Hematopoietic multipotent progenitor cell treated with erythropoietin and hydrocortisone succinate and interleukin-3 and kit ligand, for 4 days (in vitro differentiated cells): ENCODE measurements around the gene NEAT1.
A peak's percentile ranks its signal among the peaks of the same experiment; 100 is the strongest.

Experiments
- DNase-seq: peaks from one replicate; pipeline ENCODE4 v3.0.0-alpha.2; 2015

The NEAT1 gene

DNA sequence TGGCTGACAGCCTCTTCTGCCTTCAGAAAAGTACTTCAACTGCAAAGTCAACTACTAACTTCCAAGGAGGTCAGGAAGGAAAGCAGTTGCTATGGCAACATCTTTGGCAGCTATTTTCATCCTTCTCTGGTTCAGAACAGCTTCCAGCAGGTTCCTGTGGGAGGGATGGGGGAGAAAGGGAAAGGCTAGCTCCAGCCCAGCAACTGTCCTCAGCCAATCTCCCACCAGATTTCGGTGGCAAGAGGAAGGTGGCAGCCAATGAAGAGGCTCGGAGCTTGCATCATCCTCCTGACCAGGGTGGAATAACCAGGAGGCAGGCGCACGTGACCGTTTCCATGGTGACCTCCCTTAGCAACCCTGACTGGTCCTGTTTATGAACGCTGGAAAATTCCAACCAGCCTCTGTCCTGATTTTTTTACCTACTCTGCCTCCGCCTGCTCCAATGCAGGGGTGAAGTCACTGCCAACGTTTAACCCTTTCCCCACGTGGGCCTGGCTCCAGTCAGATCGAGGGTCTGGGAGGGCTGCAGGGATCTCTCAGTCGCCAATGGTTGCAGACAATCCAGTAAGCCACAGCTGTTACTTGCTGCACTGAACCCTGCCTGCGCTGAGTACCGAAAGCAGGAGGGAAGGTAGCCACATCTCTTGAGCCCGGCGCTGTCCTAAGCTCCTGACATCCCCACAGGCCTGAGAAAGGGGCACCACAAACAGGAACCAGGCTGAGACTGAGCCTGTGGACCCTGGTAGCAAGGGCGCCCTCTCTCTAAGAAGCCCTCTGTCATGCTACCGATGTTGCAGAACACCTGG, 65.1 kb downstream of the NEAT1 start:
- peak; percentile 90 for DNase-seq

DNA sequence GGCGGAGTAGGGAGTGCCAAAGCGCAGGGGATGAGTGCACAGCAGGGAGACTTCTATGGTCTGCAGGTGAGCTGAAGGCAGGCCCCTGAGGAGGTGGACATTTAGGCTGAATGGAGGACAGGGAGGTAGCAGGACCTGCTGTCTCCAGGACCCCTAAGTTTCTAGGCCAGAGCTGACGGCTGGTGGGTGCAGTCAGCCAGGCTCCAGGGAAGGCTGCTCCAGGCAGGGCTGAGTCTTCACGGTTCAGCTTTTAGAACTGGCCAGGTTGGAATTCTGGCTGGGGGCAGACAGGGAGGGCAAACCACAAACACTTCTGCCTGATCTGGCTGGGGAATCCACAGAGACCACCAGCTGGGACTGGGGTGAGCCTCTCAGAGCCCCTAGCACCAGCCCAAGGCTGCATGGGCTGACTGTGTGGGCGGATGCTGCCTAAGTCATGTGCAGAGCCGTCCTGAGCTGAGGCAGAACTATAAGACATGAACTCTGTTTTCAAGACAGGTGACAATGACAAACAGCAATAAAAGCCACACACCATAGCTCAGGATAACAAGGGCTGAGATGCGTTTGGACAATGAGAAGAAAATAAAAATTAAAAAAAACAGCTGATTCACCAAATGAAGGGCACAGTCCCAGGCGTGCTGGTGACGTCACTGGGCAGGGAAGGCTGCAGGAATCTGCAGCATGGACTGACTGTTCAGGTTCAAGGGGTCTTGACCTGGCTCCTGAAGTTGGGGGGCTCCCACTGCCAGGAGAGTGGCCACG, 65.9 kb downstream of the NEAT1 start:
- DNase-seq: no peak

DNA sequence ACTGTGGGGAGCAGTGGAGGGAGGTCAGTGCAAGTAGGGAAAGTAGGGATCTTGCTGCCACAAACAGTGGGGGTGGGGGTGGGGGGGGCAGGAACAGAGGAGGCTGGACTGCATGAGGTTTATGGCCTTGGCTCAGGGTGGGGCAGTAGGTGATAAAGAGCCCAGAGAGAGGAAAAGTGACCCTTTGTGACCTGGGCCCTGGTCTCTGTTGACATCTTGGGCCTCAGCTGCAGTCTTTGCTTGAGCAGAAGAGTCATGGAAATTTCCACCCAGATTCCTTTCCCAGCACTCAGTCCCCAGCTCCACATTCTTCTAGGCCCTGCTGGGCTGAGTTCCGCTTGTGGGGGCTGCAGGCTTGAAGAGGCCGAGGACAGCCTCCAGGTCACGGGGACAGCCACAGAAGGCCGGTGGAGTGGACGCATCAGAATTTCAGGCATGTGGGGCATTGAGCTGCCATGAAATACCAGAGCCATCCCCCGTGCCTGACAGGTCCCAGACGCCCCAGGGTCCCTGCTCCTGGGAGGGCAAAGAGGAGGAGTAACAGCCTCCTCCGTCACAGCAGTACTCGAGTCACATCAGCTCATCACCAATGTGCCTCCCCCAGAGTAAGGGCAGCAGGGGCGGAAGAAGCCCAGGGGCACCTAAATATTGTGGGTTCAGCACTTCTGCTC, 66.6 kb downstream of the NEAT1 start:
- no peak for DNase-seq

DNA sequence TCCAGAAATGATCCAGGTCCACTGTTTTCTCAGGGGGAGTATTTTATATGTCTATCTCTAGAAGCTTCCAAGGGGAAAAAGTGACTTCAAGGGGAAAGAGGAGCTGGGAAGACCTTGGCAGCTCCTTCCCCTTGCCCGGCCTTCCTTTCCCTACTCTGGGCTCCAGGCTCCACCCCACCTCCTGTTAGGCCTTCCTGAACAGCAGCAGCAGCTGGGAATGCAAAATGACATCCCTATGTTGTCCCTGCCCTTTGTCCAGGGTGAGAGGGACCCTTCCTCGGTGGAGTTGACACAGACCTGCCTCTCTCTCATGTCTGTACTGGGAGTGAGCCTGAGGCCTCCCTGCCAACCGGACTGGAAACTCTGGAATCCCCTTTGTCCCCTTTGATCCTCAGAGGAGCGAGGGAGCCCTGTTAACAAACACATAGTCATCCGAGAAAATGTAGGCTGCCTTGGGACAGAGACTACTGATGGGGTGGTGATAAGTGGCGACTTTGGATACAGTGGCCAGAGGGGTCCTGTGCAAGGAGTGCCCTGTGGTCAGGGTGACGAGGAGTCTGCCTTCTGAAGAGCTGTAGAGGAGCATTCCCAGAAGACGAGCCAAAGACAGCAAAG, 67.2 kb downstream of the NEAT1 start:
- DNase-seq: no peak

DNA sequence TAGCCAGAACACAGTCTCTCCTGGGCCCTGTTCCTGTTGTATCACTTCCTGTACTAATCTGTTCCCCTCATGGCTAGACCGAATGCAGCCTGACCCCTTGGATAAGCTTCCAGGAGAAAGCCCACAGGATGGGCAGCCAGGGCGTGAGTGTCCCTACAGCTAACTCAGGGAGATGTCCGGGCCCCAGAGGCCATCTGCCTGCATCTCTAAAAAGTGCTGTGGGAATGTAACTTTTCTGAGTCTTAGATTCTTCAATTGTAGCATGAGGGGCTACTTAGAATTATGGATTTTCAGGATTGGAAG, 68.5 kb downstream of the NEAT1 start:
- DNase-seq: no peak

DNA sequence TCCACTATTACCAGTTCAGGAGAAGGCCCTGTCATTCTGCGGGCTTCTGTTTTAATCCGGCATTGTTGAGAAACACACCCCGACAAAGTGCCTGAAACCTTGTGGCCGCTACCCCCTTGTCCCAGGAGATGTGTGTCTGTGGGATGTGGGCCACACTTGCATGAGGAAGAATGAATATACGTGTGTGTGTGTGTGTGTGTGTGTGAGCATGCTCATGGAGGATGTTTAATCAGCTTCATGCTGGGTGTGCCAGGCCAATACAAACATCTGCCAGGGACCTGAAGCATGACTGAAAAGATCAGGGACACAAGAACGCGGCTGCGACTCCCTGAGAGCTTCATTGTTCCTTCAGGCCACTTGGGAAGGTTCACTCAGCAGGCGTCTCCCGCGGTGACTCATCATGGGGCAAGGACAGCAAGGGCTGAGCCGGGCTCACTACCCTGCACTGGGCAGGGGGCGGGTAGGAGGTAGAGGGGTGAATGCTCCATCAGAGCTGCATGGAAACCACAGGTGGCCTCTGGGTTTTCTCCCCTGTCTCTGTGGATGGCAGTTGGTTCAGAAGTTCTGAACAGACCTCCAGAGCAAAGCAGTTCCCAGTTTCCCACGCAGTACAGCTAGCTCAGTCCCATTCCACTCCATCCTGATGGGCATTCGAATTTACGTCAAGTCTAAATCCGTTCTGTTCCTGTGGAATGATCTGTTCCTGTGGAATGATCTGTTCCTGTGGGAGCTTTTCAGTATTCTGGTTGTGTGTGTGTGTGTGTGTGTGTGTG, 69.2 kb downstream of the NEAT1 start:
- peak; percentile 60 for DNase-seq

DNA sequence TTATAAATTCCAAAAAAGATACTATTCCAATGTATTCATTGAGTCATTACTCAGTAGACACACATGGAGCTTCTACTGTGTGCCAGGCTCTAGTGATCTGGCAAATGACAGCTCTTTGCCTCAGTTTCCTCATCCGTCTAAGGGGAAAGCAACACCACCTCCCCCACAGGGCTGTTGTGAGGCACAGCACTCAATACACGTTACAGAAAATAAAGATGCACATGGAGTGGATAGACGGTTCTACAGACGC, 69.7 kb downstream of the NEAT1 start:
- DNase-seq: no peak

DNA sequence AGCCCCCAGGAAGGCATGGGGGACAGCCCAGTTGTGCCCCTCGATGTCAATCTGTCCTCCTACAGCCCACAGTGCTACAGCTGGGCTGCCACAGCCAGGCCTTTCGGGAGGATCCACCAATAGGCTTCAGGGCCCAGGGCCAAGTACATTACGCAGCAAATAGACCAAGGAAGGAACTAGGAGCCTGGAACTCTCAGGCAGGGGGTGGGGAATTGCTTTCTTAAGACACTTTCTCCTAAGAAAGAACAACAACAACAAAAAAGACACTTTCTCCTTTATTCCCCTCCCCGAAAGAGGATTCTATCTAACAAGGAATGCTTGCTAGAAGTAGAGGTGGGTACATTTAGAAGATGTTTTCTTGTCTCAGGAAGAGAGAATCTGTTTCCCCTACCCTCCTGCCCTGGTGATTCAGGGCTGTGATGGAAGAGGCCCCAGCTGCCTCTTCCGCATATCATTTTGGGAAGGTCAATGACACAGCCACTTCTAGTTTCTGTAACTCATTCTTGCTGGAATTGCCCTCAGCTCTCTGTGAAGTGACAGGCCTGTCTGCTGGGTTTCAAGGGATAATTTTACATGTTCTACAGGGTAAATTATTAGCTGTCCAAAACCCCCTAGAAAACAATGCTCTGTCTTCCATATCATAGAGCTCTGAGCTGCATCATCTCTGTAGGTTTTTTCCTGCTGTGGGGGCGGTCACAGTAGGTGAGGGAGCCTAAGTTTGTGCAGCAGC, 70.2 kb downstream of the NEAT1 start:
- DNase-seq: peak; percentile 85

DNA sequence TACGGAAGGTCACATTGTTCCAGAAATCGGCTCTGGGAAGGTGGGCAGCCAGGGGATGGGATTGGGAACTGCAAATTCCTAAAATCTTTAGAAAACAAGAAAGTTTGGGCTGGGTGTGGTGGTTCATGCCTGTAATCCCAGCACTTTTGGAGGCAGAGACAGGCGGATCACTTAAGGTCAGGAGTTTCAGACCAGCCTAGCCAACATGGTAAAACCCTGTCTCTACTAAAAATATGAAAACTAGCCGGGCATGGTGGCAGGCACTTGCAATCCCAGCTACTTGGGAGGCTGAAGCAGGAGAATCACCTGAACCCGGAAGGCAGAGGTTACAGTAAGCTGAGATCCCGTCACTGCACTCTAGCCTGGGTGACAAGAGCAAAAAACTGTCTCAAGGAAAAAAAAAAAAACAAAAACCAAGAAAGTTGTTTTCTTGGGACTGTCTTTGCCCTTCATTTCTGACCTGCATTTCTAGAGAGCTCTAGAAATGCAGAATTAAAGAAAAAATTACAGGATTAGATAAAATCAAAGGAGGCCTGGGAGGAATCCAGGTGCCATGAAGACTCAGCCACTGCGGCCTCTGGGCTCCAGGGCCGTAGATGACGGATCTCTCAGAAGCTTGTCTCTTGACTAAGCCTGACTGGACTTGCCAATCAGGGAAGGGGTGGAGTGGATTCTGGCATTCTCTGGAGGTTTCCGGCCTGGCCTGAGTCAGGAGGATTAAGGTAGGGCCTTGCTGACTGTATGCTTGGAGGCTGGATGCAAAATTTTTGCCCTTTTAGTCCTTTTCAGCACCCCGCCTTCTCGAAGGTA, 71.0 kb downstream of the NEAT1 start:
- no peak for DNase-seq
